Measurements from ENCODE around the gene SEC24C.
"Not testable (repeated sequence)": the region's sequence is repeated elsewhere in the genome, so short reads cannot be mapped to it uniquely, and the experiment has no call there.

Gene SEC24C

GRCh38 chr10:73731588-73732375, 12.4 kb upstream of the SEC24C start:
- DNase-seq, result no peak

DNA sequence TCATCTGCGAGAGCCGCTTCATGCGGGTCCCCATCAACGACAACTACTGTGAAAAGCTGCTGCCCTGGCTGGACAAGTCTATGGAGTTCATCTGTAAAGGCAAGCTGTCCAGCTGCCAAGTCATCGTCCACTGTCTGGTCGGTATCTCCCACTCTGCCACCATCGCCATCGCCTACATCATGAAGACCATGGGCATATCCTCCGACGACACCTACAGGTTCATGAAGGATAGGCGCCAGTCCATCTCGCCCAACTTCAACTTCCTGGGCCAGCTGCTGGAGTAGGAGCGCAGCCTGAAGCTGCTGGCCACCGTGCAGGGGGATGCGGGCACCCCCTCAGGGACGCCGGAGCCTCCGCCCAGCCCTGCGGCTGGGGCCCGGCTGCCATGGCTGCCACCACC, 11.7 kb upstream of the SEC24C start:
- DNase-seq, result no peak

DNA sequence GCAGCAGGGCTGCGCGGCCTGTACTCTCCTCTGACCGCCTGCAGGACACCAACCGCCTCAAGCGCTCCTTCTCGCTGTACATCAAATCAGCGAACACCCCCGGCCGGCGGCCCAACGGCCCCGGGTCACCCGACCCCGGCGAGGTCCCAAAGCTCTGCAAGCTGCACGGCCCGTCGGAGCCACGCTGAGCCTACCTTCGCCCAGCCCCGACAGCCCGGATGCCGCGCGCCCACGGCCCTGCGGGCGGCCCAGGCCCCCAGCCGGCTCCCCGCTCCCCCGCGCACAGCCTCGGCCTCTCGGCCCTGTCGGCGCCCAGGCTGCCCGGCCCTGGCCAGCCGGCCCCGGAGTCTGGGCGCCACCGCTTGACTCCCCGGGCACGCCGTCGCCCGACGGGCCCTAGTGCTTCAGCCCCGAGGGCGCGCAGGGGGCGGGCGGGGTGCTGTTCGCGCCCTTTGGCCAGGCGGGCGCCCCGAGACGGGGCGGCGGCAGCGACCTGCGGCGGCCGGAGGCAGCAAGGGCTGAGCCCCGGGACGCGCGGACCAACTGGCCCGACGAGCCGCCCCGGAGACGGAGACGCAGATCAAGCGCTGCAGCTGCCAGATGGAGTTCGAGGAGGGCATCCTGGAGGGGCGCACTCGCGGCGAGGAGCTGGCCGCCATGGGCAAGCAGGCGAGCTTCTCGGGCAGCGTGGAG, 11.1 kb upstream of the SEC24C start:
- no peak for DNase-seq

DNA sequence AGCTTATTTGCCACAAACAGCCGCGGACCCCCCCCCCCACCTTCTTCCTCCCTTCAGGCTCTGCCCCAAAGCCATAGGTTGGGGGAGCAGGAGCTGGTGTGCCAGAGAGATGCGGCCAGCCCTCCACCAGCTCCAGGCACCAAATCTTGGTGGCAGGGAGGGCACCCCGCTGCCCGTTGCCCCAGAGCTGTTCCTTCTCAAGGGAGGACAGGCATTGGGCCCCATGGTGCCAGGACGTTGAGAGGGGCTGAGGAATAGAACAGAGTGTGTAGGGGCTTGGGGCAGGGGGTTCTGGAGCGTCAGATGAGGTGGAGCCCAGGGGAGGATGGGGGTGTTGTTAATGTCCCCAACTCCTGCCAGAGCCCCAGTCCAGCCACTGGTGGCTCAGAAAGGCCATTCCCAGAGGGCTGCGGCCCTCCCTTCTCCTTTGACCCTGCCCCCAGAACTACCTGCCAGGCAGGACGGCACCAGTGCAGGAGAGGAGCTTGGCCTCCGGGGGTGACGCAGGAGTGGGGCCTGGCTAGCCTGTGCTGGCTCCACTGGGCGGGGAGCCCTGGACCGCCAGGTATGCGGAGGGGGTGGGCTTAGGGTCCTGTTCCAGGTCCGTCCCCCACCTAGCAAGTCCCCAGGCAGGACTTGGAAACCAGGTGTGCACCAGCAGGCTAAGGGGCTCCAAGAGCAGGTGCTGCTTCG, 10.0 kb upstream of the SEC24C start:
- DNase-seq, result no peak

DNA sequence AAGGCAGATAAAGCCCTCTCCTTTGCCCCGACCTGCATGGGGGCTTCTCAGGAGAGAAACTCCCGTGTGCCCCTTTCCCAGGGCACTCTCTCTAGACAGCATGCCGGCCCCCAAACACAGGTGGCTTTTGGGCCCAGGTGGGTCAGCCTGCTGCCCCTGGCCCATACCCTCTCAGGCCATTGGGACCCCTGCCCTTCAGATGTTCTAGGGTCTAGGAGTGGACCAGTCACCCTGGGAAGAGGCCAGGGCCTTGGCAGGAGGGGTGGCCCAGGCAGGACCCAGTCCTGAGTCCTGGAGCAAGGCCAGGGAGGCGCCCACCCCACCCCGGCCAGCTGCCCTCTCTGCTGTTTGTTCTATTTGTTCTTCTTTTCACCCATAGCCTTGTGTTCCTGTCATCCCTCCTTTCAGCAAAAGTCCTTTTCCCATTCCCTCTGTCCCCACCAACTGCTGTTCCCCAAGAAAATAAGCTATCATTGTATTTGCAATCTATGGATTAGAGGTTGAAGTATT, 9.3 kb upstream of the SEC24C start:
- DNase-seq, result no peak

DNA sequence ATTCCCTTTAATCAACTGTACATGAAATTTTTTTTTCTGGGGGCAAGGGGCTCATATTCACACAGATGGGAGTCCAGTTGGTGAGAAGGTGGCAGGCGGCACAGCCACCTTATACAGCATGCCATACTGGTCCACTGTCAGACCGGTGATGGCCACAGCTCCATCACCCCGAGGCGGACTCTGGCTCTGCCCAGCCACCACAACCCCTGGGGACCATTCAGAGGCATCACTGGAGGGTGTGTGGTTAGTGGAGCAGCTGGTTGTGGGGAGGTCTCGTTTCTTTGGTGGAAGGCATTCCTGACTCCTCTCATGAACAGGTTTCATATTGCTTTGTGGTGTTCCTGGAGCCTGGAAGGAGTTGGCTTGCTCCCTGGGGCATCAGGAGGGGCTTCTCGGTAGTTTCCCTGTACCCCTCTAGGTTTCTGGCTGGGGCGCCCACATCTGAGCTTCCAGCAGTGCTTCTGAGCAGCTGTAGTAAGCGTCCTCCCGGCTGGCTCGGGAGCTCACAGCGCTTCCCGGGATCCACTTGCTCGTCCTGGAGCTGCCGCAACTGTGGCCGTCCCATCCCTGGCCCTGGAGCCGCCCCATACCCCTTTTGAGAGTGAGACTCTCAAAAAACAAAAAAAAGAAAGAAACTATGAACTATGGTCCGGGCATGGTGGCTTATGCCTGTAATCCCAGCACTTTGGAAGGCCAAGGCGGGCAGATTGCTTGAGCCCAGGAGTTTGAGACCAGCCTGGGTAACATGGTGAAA, 3.5 kb upstream of the SEC24C start:
- DNase-seq, result not testable (repeated sequence)

GRCh38 chr10:73742454-73742734, 1.8 kb upstream of the SEC24C start:
- no peak for DNase-seq

GRCh38 chr10:73743327-73743904, 756 bp upstream of the SEC24C start:
- no peak for DNase-seq

GRCh38 chr10:73744664-73744975, 448 bp downstream of the SEC24C start:
- DNase-seq, result peak; percentile 74

GRCh38 chr10:73746721-73747120, 2.5 kb downstream of the SEC24C start:
- no peak for DNase-seq

GRCh38 chr10:73750819-73751218, 6.6 kb downstream of the SEC24C start:
- DNase-seq, result no peak

GRCh38 chr10:73756183-73756582, 12.0 kb downstream of the SEC24C start:
- no peak for DNase-seq

DNA sequence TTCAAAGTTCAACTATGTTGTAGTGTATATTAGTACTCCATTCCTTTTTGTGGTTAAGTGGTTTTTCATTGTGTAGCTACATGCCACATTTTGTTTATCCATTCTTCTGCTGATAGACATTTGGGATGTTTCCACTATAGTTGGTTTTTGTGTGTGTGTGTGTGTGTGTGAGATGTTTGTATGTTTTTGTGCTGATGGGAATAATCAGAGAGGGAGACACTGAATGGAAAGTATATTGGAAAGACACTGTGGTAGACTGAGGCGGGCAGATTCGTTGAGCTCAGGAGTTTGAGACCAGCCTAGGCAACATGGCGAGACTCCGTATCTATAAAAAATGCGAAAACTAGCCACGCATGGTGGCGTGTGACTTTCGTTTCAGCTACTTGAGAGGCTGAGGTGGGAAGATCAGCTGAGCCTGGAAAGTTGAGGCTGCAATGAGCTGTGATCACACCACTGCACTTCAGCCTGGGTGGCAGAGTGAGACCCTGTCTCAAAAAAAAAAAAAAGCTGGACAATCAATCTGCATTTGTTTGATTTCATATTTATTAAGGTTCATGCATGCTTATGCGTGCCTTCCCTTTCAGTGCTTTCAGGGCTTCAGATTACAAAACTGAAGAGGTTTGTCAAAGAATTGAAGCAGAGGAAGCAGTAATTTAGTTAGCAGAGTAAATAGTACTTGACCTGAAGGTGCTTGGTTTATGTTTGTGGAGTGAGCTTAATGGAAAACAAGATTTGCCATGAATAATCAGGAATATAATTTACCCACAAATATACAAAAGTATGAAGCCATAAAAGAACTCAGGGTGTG, 14.7 kb downstream of the SEC24C start:
- DNase-seq, result no peak

DNA sequence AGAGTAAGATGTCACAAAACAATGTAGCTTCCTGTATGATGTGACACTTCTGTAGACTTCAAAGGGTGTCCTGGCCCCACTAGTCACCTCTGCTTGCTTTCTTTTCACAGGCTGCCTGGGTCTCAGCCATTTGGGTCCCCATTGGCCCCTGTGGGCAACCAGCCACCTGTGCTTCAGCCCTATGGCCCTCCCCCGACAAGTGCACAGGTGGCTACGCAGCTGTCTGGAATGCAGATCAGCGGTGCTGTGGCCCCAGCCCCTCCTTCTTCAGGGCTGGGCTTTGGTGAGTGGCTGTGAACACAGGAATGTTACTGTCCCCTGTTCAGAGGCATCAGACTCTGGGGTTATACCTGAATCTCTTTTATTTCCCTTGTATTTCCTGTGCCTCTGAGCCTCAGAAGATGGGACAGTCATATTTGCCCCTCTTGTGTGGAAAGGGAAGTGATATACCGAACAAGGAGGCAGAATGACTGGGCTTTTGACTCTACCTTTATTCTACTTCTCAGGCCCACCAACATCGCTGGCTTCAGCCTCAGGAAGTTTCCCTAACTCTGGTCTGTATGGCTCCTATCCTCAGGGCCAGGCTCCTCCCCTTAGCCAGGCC, 15.4 kb downstream of the SEC24C start:
- no peak for DNase-seq

- no peak for DNase-seq
These were observed 17.6 kb downstream of the SEC24C start for GRCh38 chr10:73761781-73762180.

- DNase-seq, result no peak
These were observed 18.7 kb downstream of the SEC24C start for GRCh38 chr10:73762915-73763314.

DNA sequence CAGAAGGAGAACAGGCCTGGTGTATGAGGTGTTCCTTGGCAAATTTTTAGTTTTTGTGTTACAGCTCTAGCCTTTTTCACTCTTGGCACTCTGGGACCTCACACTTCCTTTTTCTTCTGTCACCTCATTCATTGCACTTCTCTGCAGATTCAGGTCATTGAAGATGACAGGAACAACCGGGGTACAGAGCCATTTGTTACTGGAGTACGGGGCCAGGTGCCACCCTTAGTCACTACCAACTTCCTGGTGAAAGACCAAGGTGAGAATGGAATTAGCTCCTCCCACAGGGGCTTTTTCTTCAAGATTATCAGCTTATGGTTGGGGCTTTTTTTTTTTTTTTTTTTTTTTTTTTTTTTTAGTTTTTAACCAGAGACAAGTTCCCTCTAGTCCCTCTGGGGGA, 19.2 kb downstream of the SEC24C start:
- no peak for DNase-seq

GRCh38 chr10:73765066-73765465, 20.9 kb downstream of the SEC24C start:
- no peak for DNase-seq

GRCh38 chr10:73768881-73769280, 24.7 kb downstream of the SEC24C start:
- DNase-seq, result no peak

- no peak for DNase-seq
These were observed 25.2 kb downstream of the SEC24C start for GRCh38 chr10:73769396-73769795.

DNA sequence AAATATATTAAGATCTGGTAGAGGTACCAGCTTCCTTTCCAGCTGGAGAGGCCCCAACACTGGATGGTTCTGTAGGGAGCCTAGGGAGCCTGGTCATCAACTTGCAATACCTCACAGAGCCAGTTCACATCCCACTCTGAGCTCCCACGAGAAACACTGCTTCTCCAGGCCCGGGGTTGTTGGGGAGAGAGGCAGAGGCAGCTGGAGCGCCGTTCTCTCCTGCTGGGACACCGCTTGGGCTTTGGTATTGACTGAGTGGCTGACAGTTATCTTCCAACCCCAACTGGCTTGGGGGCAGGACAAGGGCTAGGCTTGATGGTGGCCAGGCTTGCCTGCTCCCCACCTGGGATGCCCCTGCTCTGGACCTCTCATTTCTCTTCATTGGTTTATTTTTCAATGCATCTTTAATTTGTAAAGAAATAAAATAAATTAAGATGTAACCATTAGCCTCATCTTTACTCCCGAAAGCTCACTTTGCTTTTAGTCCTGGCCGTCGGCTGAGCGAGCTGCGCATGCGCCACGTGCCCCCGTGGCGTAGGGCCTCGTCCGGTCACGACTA, 27.6 kb downstream of the SEC24C start:
- DNase-seq, result no peak
